NT2/D1 (cell line): ENCODE measurements around the gene VWCE.
A peak's percentile ranks its signal among the peaks of the same experiment; 100 is the strongest.

Experiments used
- DNase-seq: peaks from one replicate; pipeline ENCODE4 v3.0.0-alpha.2; 2011; ENCODE audit warnings: low read depth, low spot score
- H3K27me3 ChIP-seq: 2 replicates; pipeline ENCODE4 v1.6.0; 2011; ENCODE audit warnings: mild to moderate bottlenecking; ENCODE audit not compliant: insufficient read length, insufficient read depth
- H3K36me3 ChIP-seq: 2 replicates; pipeline ENCODE4 v1.6.1; 2011; ENCODE audit warnings: mild to moderate bottlenecking, low read length, mixed read lengths; ENCODE audit not compliant: insufficient read depth, insufficient read length
- H3K4me1 ChIP-seq: 2 replicates; pipeline ENCODE4 v1.5.1; 2011; ENCODE audit not compliant: insufficient read depth, insufficient read length
- H3K4me3 ChIP-seq: 2 replicates; pipeline ENCODE4 v1.5.1; 2011; ENCODE audit warnings: low read depth; ENCODE audit not compliant: insufficient read length
- H3K9ac ChIP-seq: 2 replicates; pipeline ENCODE4 v1.6.0; 2011; ENCODE audit warnings: low read depth; ENCODE audit not compliant: insufficient read length
- H3K9me3 ChIP-seq: 2 replicates; pipeline ENCODE4 v1.5.1; 2011; ENCODE audit warnings: mild to moderate bottlenecking, low read length; ENCODE audit not compliant: insufficient read depth
- SUZ12 ChIP-seq: IDR thresholded peaks from 2 replicates; pipeline ENCODE4 v1.6.1; 2011; ENCODE audit not compliant: insufficient read length, insufficient read depth; ENCODE audit errors: extremely low read depth
- YY1 ChIP-seq: IDR thresholded peaks from 2 replicates; pipeline ENCODE4 v1.6.1; 2011; ENCODE audit not compliant: insufficient read length, insufficient read depth
- ZNF274 ChIP-seq: IDR thresholded peaks from 2 replicates; pipeline ENCODE4 v1.6.1; 2011; ENCODE audit warnings: mild to moderate bottlenecking, low read depth, low read length

VWCE gene

DNA sequence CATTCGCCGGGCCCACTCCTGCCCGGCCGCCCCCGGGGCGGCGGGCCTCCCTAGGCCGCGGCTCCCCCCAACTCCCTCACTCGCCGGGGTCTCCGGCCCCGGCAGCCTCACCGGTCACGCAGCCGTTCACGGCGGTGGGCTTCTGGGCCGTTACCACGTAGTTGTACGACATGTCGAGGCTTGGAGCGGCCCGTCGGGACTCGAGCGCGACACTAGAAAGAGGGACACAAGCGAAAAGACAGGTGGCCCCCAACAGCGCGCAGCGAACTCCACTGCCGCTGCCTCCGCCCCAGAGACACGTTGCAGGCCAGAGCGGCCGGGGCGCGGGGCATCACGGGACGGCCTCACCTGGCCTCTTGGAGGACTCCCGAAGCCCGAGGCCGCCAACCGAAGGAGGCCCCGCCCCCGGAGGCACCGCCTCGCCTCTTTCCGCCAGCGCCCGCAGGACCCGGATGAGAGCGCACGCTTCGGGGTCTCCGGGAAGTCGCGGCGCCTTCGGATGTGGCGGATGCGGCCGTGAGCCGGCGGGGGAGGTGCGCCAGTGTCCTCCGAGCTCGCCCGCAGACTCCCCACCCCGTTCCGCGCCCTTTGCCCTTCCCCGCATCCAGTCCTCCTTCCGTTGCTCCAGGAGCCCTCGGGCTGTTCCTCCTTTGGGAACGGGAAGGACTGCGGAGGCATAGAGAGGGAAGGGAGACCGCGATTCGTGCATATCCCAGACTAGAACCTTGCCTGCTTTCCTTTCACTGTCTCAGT is 37.9 kb upstream of the VWCE start, which contains the start of the genes DDB1 and TKFC:
Gene DDB1, minus strand, starts transcription at position 309 of the 753 bp plus-strand sequence. Its CDS starts 137 bp downstream, at position 172.
Gene TKFC, plus strand, starts transcription at position 432 of the 753 bp plus-strand sequence. CDS start 1,501 bp downstream, outside the sequence.
- H3K9ac ChIP-seq: peak within 1 kb of the TSS; percentile 98
- peak; percentile 97 for DNase-seq
- no peak for TF ChIP-seq SUZ12
- no peak for TF ChIP-seq ZNF274
- no peak for TF ChIP-seq YY1
- H3K36me3 ChIP-seq: peaks cover 34% of the 10 kb centered on the region
- H3K4me3 ChIP-seq: peak within 1 kb of the TSS; percentile 80
- no peaks in the 10 kb centered on the region for H3K27me3 ChIP-seq
- H3K4me1 ChIP-seq: peaks cover 28% of the 10 kb centered on the region
- no peaks in the 10 kb centered on the region for H3K9me3 ChIP-seq

- TF ChIP-seq YY1 (no peak), SUZ12 (no peak), ZNF274 (no peak)
- Histone ChIP-seq H3K9ac (peak overlapping the region; percentile 98), H3K9me3 (no peaks in the 10 kb centered on the region), H3K36me3 (peaks cover 40% of the 10 kb centered on the region), H3K27me3 (no peaks in the 10 kb centered on the region), H3K4me1 (peaks cover 28% of the 10 kb centered on the region), H3K4me3 (peak overlapping the region; percentile 80)
- DNase-seq: peak; percentile 25
These were observed 37.2 kb upstream of the VWCE start for GRCh38 chr11:61332281-61332796.

DNA sequence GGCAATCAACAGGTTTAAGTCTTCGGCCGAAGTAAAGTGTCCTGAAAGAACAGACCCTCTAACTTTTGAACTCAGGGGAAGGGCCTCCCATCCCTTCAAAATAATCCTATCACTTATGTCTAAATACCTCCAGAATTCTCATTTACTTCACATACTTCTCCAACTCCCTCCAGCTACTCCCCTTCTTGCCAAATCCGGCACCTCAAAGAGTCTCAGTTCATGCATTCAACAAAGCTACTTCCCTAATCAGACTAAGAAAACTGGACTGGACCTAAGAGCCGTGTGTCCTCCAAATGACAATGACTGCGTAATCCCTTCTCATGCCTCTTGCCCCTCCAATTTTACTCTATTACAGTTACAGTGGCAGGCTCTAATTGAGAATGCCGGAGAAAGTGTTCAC is 36.5 kb upstream of the VWCE start:
- Histone ChIP-seq H3K9me3 (no peaks in the 10 kb centered on the region), H3K27me3 (no peaks in the 10 kb centered on the region), H3K9ac (peak overlapping the region; percentile 98), H3K4me1 (peaks cover 25% of the 10 kb centered on the region), H3K4me3 (peak overlapping the region; percentile 80), H3K36me3 (peaks cover 47% of the 10 kb centered on the region)
- TF ChIP-seq ZNF274 (no peak), SUZ12 (no peak), YY1 (no peak)
- no peak for DNase-seq

- Histone ChIP-seq H3K36me3 (peaks cover 64% of the 10 kb centered on the region), H3K4me1 (peaks cover 23% of the 10 kb centered on the region), H3K4me3 (no peak overlapping the region), H3K27me3 (no peaks in the 10 kb centered on the region), H3K9me3 (no peaks in the 10 kb centered on the region), H3K9ac (no peak overlapping the region)
- DNase-seq: no peak
- TF ChIP-seq YY1 (no peak), ZNF274 (no peak), SUZ12 (no peak)
These were observed 34.8 kb upstream of the VWCE start for GRCh38 chr11:61329871-61330270.

DNA sequence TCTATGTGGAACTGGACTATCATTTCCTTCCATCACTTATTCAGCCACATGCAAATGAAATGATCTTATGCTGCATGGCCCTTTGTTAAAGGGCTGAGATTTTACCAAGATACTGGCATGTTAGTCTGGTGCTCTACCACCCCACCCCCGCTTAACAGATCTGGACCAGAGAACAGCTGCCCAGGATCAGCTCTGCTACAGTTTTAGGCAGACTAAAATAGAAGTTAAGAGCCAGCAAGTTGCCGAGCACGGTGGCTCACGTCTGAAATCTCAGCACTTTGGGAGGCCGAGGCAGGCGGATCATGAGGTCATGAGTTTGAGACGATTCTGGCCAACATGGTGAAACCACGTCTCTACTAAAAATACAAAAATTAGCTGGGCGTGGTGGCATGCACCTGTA is 33.2 kb upstream of the VWCE start:
- no peaks in the 10 kb centered on the region for H3K9me3 ChIP-seq
- DNase-seq: no peak
- no peak for TF ChIP-seq YY1
- no peak for TF ChIP-seq SUZ12
- no peak for TF ChIP-seq ZNF274
- H3K4me3 ChIP-seq: no peak overlapping the region
- no peak overlapping the region for H3K9ac ChIP-seq
- peaks cover 9% of the 10 kb centered on the region for H3K4me1 ChIP-seq
- peaks cover 77% of the 10 kb centered on the region for H3K36me3 ChIP-seq
- H3K27me3 ChIP-seq: no peaks in the 10 kb centered on the region

GRCh38 chr11:61327669-61328071 is 32.6 kb upstream of the VWCE start:
- Histone ChIP-seq H3K27me3 (no peaks in the 10 kb centered on the region), H3K4me1 (peaks cover 9% of the 10 kb centered on the region), H3K9me3 (no peaks in the 10 kb centered on the region), H3K4me3 (no peak overlapping the region), H3K9ac (no peak overlapping the region), H3K36me3 (peaks cover 84% of the 10 kb centered on the region)
- no peak for DNase-seq
- TF ChIP-seq YY1 (no peak), SUZ12 (no peak), ZNF274 (no peak)

- Histone ChIP-seq H3K27me3 (no peaks in the 10 kb centered on the region), H3K36me3 (peaks cover 91% of the 10 kb centered on the region), H3K9ac (no peak overlapping the region), H3K4me1 (peaks cover 5% of the 10 kb centered on the region), H3K9me3 (no peaks in the 10 kb centered on the region), H3K4me3 (no peak overlapping the region)
- no peak for DNase-seq
- TF ChIP-seq SUZ12 (no peak), YY1 (no peak), ZNF274 (no peak)
These were observed 30.7 kb upstream of the VWCE start for GRCh38 chr11:61325649-61326414.
